Activated CD4-positive, CD25-positive, alpha-beta regulatory T cell treated with anti-CD3 and anti-CD28 coated beads, Interleukin-2, amount 50 U/mL, for 24 hours (primary cell): ENCODE results near the gene AVL9.

ENCODE experiments used
- ATAC-seq, 2 donors: fragments of 150-1000 bp; cut with Tn5 transposase; one replicate each; pipeline ENCODE4 v1.10.0; 2021; ENCODE audit warnings: mild to moderate bottlenecking in 1 of 2, moderate library complexity in 1 of 2

The AVL9 gene

GRCh38 chr7:32535162-32535702 lies 39.9 kb downstream of the AVL9 start:
- ATAC-seq, result no peak

GRCh38 chr7:32536016-32536415 lies 40.7 kb downstream of the AVL9 start:
- ATAC-seq, result no peak

GRCh38 chr7:32536585-32536984 lies 41.3 kb downstream of the AVL9 start:
- ATAC-seq, result no peak

DNA sequence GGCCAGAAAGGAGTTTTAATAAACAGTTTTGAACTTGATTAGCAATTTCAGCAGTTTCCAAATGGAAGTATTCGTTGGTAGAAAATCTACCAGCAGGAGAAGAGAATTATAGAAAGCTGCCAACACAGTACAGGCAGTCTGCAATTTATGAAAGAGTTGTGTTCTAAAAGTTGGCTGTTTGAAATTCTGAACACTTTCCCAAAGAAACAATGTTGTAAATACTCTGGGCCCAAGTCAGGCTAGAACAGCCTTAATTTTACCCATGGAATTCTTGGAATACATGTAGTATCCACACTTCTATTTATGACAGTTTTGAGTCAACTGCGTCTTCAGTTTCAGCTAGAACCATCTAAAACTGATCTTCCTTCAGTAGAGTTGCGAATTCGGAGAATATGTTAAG lies 42.5 kb downstream of the AVL9 start:
- no peak for ATAC-seq

GRCh38 chr7:32539366-32539765 lies 44.1 kb downstream of the AVL9 start:
- no peak for ATAC-seq

- ATAC-seq, result peak; percentile 83 to 94
Measured at GRCh38 chr7:32539919-32540531, 44.7 kb downstream of the AVL9 start.

DNA sequence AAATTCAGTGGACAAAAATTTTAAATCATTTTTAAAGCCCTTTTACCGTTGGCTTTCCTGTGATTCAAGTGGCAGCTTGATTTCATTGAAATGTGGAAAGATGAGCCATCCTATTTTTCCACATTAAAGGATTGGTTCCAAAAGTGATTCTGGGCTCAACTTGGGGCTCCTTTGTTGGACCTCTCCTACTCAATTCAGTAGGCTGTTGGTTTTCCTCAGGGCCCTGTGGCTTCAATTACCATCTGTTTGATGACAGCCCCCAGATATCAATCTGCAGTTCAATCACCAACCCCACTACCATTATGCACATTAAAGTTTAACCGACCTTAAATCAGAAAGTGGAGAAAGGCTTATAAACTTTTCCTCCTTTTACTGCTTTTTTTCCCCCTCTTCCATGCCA lies 47.3 kb downstream of the AVL9 start:
- ATAC-seq, result no peak

- no peak for ATAC-seq
Measured at GRCh38 chr7:32559480-32559879, 64.2 kb downstream of the AVL9 start.

DNA sequence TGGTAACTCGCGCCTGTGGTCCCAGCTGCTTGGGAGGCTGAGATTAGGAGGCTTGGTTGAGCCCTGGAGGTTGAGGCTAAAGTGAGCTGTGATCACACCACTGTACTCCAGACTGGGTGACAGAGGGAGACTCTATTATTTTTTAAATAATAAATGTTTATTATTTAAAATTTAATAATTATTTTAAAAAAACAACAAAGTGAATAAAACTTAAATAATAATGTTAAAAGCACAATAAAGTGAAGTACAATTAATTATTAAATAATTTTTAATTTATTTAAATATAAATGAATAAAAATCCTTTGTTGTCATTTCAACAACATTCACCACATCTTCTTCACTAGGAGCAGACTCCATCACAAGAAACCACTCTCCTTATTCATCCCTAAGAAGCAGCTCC lies 64.8 kb downstream of the AVL9 start:
- no peak for ATAC-seq

DNA sequence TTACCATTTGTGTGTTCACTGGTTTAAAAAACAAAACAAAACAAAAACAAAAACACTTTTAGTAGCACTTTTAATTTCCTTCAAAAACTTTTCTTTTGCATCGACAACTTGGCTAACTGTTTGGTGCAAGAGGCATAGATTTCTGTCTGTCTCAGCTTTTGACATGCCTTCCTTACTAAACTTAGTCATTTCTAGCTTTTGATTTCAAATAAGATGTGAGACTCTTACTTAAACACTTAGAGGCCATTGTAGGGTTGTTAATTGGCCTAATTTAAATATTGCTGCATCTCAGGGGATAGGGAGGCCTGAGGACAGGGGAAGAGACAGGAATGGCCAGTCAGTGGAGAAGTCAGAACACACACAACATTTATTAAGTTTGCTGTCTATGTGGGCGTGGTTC lies 66.3 kb downstream of the AVL9 start:
- peak in 1 of 2 donors; percentile 36 for ATAC-seq

DNA sequence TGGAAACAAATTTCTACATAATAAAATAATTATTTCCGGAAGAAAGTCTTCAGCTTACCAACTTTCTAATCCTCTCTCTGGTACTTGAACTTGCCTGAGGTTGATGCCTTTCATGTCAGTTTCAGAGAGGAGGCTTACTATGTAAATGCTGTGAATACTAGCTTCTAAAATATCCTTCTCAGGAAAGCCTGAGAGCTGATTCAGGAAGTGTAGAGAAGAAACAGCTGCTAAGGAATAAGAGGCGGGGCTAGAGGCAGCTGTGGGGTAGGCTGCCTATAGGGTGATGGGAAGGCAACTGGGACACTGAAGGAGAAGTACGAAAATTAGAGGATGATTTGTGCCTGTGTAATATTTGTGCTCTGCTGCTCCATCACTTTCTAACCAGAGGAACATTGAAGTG lies 69.3 kb downstream of the AVL9 start:
- no peak for ATAC-seq

DNA sequence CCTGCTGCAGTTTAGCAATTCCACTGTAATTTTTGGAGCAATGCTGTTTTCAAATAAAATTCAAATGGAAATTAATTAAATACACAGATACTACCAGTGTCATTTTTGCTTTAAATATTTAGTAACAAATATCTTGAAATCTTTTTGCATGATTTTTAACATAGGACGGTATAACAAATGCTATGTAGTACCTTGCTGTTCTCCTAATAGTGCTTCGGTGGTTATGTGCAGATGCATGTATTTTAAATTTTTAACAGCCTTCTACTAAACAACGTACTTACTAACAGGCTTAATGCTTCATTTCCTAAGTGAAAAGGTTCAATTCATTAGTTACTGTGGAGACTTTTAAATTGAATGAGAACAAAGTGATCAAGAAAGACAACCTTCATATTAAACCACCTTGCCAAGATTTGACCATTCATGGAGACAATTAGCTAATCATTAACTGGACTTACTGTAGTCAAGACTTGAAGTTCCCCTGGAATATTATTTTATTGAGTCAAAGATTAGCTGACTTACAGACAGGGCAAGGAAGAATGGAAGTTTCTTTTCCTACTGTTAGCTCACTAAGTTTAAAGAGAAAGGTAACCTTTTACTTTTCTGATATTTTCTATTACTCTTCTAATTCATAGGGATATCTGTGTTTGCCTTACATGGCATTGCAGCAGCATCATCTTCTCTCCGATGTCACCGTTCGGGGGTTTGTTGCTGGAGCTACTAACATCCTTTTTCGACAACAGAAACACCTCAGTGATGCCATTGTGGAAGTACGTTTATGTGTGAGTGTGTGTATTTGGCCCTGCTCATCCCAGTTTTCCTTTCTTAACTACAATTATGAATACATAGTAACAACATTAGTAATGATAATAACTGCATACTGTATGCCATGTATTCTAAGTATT lies 74.3 kb downstream of the AVL9 start:
- no peak for ATAC-seq

DNA sequence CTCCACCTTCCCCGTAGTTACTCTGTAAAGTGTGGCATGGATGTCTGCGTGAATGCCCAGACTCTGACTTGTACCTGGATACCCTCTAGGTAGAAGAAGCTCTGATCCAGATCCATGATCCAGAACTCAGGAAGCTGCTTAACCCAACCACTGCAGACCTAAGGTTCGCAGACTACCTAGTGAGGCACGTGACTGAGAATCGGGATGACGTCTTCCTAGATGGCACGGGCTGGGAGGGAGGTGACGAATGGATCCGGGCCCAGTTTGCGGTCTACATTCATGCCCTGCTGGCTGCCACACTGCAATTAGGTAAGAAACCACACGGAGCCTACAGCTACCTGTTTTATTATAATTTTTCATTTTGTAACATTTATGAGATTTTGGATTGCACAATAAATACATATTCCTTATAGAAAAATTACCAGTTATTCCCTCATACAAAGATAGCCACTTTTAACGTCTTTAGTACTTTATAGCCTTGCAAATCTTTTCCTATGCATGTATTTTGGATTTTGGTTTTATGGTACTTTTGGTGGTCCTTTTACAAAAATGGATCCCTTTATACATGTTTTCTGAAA lies 77.9 kb downstream of the AVL9 start:
- no peak for ATAC-seq

- ATAC-seq, result no peak
Measured at GRCh38 chr7:32574626-32575025, 79.3 kb downstream of the AVL9 start.

DNA sequence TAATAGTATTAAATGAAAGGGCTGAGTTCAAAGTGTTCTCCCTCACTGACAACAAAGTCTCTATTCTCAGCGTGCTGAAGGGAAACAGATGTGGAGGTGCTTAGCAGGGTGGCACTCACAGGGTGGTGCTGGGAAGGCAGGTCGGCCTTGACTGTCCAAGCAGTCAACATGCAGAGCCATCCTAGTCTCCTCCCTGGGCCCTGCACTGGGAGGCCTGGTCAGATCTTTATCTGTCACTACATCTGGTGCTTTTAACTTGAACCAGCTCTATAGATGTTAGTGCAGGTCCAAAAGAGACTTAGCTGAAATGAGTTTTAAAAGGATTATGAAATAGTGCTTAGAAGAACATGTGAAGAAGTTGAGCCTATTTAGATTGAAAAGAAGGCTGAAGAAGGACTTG lies 82.1 kb downstream of the AVL9 start:
- ATAC-seq, result no peak

GRCh38 chr7:32579776-32580175 lies 84.5 kb downstream of the AVL9 start:
- ATAC-seq, result no peak

DNA sequence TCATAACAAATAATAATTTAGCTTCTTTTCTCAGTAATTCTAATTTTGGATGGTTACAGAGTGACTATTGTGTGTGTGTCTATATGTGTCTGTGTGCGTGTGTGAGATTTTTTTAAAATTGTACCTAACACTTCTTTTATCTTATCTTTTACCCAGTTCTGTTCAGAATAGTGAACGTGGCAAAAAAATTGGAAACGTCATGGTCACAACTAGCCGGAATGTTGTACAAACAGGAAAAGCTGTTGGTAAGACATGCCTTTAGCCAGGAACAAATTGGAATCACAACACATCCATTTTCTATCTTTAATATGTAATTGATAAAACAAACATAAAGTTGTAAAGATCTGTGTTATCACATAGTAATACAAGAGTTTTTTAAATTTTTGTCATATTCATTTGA lies 85.4 kb downstream of the AVL9 start:
- no peak for ATAC-seq

- ATAC-seq, result no peak
Measured at GRCh38 chr7:32582036-32582435, 86.7 kb downstream of the AVL9 start.

- ATAC-seq, result no peak
Measured at GRCh38 chr7:32583791-32584190, 88.5 kb downstream of the AVL9 start.

- ATAC-seq, result no peak
Measured at GRCh38 chr7:32586291-32587221, 91.3 kb downstream of the AVL9 start.

DNA sequence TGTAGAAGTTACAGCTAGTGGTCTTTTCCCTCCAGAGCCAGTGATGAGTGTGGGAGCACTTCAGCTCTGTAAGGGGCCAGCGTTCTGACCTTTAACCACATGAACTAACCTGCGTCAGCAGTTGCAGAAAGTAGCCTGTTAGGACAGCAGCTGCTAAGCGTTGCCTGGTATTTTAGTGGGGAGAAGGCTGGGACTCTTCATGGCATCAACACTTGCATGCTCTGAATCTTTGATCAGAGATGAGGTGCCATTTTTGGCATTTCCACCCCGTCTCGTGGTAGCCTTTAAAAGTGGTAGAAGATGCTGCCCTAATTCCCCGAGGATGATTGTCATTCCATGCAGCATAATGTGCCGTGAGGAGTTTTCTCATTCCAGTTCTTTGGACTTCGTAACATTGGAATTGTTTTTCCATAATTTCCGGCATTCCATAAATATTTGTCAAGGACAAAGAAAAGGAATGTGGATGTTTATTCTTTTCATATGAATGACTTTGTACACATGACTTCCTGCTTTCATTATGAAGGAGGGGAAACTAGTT lies 92.2 kb downstream of the AVL9 start:
- no peak for ATAC-seq

DNA sequence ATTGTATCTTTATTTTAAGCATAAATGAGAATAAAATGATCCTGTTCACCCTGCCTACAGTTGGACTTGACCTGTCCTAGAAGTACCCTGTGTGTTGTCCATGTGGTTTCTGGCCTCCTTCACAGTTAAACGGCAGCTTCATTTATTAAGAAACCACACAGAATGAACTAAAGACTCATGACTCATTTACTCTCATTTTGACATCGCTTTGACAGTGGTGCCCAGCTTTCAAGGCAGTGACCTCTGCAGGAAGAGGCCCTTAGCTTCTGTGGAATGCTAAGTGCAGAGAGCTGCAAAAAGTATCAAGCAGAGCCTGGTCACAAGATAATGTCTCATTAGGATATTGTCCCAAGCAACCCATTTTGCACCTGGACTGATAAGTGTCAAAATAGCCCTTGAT lies 93.4 kb downstream of the AVL9 start:
- peak; percentile 70 to 73 for ATAC-seq
